Thyroid gland (tissue), 4 donors: ENCODE results near the gene RANBP17.

Experiments
- POLR2A ChIP-seq, 2 donors: fragments of 450-650 bp; IDR thresholded peaks; one replicate each; pipeline ENCODE4 v1.6.1; 2017; ENCODE audit warnings: antibody characterized with exemption in 2 of 2, mild to moderate bottlenecking in 2 of 2, moderate library complexity in 1 of 2
- TF ChIP-seq, protein P1 (sequence below), 6 experiments: fragments of 200-600 bp in 3 of 6; fragments of 450-650 bp in 3 of 6; sonication (generic) in 3 of 6; IDR thresholded peaks; one replicate each; pipeline ENCODE4 v1.5.1; 2016 to 2019; ENCODE audit warnings: antibody characterized with exemption in 6 of 6, mild to moderate bottlenecking in 2 of 6, inconsistent platforms in 1 of 6, moderate library complexity in 1 of 6

DNA sequence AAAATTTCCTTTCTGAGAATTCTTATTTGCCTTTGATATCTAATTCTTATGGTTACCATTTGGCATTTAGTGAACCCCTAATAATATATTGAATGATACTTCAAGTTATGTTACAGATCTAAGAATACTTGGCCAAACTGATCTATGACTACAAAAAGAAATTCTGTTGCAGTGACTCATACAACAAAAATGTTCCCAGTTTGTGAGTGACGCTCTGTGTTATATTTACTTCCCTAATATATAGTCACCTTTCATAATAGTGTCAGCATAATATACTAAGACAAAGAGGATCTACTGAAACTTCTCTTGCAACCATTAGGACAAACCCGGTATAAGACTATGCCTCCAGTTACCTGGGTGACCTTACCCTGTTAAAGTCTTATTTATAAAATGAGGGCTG is 230.4 kb downstream of the RANBP17 start:
- TF ChIP-seq, protein P1, sequence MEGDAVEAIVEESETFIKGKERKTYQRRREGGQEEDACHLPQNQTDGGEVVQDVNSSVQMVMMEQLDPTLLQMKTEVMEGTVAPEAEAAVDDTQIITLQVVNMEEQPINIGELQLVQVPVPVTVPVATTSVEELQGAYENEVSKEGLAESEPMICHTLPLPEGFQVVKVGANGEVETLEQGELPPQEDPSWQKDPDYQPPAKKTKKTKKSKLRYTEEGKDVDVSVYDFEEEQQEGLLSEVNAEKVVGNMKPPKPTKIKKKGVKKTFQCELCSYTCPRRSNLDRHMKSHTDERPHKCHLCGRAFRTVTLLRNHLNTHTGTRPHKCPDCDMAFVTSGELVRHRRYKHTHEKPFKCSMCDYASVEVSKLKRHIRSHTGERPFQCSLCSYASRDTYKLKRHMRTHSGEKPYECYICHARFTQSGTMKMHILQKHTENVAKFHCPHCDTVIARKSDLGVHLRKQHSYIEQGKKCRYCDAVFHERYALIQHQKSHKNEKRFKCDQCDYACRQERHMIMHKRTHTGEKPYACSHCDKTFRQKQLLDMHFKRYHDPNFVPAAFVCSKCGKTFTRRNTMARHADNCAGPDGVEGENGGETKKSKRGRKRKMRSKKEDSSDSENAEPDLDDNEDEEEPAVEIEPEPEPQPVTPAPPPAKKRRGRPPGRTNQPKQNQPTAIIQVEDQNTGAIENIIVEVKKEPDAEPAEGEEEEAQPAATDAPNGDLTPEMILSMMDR (IDR thresholded peaks at IDR 0.05), result no peak
- TF ChIP-seq POLR2A (IDR thresholded peaks at IDR 0.05), result no peak
